Ishikawa (cell line): ENCODE data around the gene SSR2.

Experiments used
- CEBPB ChIP-seq: IDR thresholded peaks from 2 replicates; pipeline ENCODE4 v1.6.1; 2012
- CREB1 ChIP-seq: IDR thresholded peaks from 2 replicates; pipeline ENCODE4 v1.6.1; 2012; ENCODE audit warnings: low read depth
- EGR1 ChIP-seq: IDR thresholded peaks from 2 replicates; pipeline ENCODE4 v1.6.1; 2012
- EP300 ChIP-seq: IDR thresholded peaks from 2 replicates; pipeline ENCODE4 v1.6.1; 2012; ENCODE audit warnings: borderline replicate concordance
- FOXM1 ChIP-seq: IDR thresholded peaks from 2 replicates; pipeline ENCODE4 v1.6.1; 2012; ENCODE audit warnings: low read depth, borderline replicate concordance
- NFIC ChIP-seq: IDR thresholded peaks from 2 replicates; pipeline ENCODE4 v1.6.1; 2012
- RAD21 ChIP-seq: IDR thresholded peaks from 2 replicates; pipeline ENCODE4 v1.6.1; 2012; ENCODE audit warnings: low read depth
- TAF1 ChIP-seq: IDR thresholded peaks from 2 replicates; pipeline ENCODE4 v1.6.1; 2012; ENCODE audit warnings: low read depth, mild to moderate bottlenecking
- TCF12 ChIP-seq: IDR thresholded peaks from 2 replicates; pipeline ENCODE4 v1.6.1; 2012; ENCODE audit warnings: low read depth
- TEAD4 ChIP-seq: IDR thresholded peaks from 2 replicates; pipeline ENCODE4 v1.6.1; 2012
- YY1 ChIP-seq: IDR thresholded peaks from 2 replicates; pipeline ENCODE4 v1.6.1; 2012; ENCODE audit warnings: low read depth
- ZBTB7A ChIP-seq: IDR thresholded peaks from 2 replicates; pipeline ENCODE4 v1.6.1; 2012; ENCODE audit warnings: low read depth
- TF ChIP-seq, protein P1 (sequence below): IDR thresholded peaks from 2 replicates; pipeline ENCODE4 v1.6.1; 2012
- TF ChIP-seq, protein P2 (sequence below): IDR thresholded peaks from 2 replicates; pipeline ENCODE4 v1.6.1; 2012; ENCODE audit warnings: low read depth, mild to moderate bottlenecking
- TF ChIP-seq, protein P3 (sequence below): IDR thresholded peaks from 2 replicates; pipeline ENCODE4 v1.6.1; 2012

SSR2 gene

DNA sequence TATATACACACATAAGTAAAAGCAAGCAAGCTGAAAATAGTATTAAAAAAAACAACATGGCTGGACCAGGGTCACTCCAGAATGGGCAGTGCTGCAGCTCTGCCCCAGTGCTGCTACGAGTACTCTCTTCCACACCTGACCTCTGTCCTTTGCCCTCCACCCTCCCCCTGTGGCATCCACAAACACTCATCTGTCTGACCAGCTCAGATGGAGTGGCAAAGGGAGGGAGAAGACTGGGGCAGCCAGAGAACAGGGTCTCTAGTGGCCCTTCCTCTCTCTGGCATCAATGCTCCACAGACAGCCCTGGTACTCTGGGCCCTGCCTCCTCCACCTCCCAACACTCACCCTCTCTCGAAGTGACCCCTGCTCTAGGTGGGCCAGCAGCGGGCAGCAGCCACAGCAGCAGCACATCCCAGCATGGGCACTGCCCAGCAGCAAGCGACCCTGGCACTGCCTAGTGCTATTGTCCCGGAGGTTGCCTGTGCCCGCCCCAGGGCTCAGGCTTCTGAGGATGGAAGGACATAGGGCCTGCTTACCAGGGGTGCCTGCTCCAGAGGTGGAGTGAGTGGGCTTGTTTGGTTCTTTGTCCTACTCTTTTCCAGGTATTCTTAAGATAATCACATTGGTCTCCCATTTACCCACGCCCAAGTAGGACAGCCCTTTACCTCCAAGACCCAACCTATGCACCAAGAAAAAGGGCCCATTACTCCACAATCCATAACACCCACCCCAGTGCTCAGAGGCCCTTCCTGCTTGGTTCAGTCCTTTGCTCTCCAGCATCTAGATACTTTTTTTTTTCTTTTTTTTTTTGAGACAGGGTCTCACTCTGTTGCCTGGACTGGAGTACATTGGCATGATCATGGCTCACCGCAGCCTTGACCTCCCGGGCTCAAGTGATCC, 48.6 kb downstream of the SSR2 start:
- TF ChIP-seq TEAD4 (no peak), TAF1 (no peak), CEBPB (no peak)

DNA sequence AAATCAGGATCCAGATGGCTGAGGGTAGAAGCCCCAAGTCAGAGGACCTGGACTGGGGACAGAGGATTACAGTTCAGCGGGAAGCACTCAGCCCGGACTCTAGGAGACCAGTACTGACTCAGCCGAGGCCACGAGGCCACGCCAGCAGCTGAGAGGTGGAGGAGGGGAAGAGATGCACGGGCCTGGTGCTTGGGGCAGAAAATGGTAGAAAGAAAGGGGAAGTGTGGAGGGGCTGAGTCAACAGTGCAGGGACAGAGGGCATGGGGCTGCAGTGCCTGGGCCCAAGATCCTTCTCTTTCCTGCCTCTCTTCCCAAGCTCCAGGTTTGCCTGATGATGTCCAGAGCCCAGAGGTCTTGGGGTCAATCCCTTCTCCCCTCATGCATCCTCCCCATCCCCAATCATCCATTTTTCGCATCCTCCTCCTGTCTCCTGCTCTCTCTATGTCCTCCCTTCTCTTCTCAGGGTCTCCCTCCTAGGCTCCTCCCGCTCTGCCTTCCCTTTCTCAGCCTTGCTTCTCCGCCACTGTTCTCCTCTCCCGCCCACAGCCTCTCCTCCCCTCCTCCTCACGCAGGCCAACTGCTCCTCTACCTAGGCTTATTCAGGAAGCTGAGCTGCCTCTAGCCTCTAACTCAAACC, 50.1 kb downstream of the SSR2 start:
- TF ChIP-seq CEBPB (no peak), YY1 (no peak), TAF1 (no peak), NFIC (no peak), RAD21 (no peak), EP300 (no peak), TEAD4 (no peak), CREB1 (no peak), ZBTB7A (no peak), EGR1 (no peak), TCF12 (no peak), FOXM1 (no peak)
- TF ChIP-seq, protein P1, sequence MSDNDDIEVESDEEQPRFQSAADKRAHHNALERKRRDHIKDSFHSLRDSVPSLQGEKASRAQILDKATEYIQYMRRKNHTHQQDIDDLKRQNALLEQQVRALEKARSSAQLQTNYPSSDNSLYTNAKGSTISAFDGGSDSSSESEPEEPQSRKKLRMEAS: no peak
- TF ChIP-seq, protein P2, sequence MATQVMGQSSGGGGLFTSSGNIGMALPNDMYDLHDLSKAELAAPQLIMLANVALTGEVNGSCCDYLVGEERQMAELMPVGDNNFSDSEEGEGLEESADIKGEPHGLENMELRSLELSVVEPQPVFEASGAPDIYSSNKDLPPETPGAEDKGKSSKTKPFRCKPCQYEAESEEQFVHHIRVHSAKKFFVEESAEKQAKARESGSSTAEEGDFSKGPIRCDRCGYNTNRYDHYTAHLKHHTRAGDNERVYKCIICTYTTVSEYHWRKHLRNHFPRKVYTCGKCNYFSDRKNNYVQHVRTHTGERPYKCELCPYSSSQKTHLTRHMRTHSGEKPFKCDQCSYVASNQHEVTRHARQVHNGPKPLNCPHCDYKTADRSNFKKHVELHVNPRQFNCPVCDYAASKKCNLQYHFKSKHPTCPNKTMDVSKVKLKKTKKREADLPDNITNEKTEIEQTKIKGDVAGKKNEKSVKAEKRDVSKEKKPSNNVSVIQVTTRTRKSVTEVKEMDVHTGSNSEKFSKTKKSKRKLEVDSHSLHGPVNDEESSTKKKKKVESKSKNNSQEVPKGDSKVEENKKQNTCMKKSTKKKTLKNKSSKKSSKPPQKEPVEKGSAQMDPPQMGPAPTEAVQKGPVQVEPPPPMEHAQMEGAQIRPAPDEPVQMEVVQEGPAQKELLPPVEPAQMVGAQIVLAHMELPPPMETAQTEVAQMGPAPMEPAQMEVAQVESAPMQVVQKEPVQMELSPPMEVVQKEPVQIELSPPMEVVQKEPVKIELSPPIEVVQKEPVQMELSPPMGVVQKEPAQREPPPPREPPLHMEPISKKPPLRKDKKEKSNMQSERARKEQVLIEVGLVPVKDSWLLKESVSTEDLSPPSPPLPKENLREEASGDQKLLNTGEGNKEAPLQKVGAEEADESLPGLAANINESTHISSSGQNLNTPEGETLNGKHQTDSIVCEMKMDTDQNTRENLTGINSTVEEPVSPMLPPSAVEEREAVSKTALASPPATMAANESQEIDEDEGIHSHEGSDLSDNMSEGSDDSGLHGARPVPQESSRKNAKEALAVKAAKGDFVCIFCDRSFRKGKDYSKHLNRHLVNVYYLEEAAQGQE: no peak
- TF ChIP-seq, protein P3, sequence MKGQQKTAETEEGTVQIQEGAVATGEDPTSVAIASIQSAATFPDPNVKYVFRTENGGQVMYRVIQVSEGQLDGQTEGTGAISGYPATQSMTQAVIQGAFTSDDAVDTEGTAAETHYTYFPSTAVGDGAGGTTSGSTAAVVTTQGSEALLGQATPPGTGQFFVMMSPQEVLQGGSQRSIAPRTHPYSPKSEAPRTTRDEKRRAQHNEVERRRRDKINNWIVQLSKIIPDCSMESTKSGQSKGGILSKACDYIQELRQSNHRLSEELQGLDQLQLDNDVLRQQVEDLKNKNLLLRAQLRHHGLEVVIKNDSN: no peak

DNA sequence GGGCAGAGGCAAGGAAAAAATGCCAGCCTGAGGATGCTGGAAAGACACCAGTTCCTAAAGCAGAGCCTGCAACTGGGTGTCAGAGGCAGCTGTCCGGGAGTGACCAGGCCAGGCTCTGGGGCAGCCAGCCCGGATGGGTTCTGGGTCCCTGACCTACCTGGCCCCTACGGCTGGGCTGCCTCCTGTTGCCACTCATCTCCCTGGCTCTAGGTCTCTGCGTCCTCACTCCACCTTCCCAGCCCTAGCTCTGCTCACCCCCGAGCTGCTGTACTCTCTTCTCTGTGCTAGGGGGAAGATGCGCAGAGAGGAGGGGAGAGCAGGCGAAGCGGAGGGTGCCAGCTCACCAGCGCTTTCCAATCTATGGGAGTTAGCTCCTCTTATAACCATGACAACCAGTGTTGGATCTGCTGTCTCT, 51.4 kb downstream of the SSR2 start:
- TF ChIP-seq RAD21 (no peak), FOXM1 (no peak), TCF12 (no peak), EGR1 (no peak), CEBPB (no peak), ZBTB7A (no peak), TEAD4 (no peak), TAF1 (no peak), CREB1 (no peak), EP300 (no peak), NFIC (no peak), YY1 (no peak)
- TF ChIP-seq, protein P1: no peak
- TF ChIP-seq, protein P3: no peak
- TF ChIP-seq, protein P2: no peak

DNA sequence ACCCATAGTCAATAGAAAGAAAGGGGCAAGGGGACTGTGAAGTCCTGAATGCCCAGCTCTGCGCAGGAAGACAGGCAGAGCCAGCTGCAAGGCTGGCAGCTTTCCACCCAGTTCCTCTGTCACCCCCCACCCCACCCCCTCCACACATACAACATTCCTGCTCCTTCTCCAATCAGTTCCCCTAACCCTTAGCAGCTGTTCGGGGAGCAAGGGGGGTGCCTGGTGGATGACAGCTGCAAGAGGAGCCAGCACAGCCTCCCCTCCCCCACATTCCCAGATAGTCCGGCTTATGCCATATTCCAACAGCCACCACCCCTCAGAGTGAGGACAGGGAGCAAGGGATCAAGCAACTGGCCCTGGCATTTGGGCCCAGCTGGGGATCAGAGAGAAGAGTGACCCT, 52.1 kb downstream of the SSR2 start:
- TF ChIP-seq YY1: no peak
- no peak for TF ChIP-seq TAF1
- no peak for TF ChIP-seq CREB1
- no peak for TF ChIP-seq EGR1
- TF ChIP-seq, protein P3: no peak
- TF ChIP-seq, protein P1: no peak
- TF ChIP-seq, protein P2: no peak
- TF ChIP-seq EP300: no peak
- no peak for TF ChIP-seq FOXM1
- TF ChIP-seq RAD21: no peak
- no peak for TF ChIP-seq ZBTB7A
- TF ChIP-seq TEAD4: no peak
- TF ChIP-seq CEBPB: no peak
